BJ (cell line): ENCODE measurements around the gene KLHL2. TPM values are rescaled to one million over a fixed set of nuclear protein-coding genes. Genes with fewer than 3 reads are reported as not detected.
"Not testable (repeated sequence)": the region's sequence is repeated elsewhere in the genome, so short reads cannot be mapped to it uniquely, and the experiment has no call there.

Experiments used
- CTCF ChIA-PET: fragments of 350-600 bp; formaldehyde crosslinking; extraction: SDS; loops from one replicate; lab custom pipeline; 2021; ENCODE audit warnings: antibody characterized with exemption, inconsistent platforms; lab: Yijun Ruan, JAX
- POLR2A ChIA-PET: fragments of 300-600 bp; sonication (Branson Sonifier 250); formaldehyde crosslinking; extraction: SDS; loops from one replicate; lab custom pipeline; 2021; ENCODE audit warnings: antibody characterized with exemption; lab: Charles Lee
- DNase-seq: peaks from one replicate; pipeline ENCODE4 v3.0.0-alpha.2; 2011; ENCODE audit warnings: low read depth
- H3K27me3 ChIP-seq: 2 replicates; pipeline ENCODE4 v1.6.0; 2011; ENCODE audit warnings: low read length; ENCODE audit not compliant: control insufficient read depth, insufficient read depth
- H3K36me3 ChIP-seq: 2 replicates; pipeline ENCODE4 v1.5.1; 2011; ENCODE audit warnings: low read length; ENCODE audit not compliant: control insufficient read depth, insufficient read depth
- H3K4me3 ChIP-seq: 2 replicates; pipeline ENCODE4 v1.5.1; 2011; ENCODE audit warnings: low read depth, mild to moderate bottlenecking, control low read depth, low read length
- CTCF ChIP-seq: IDR thresholded peaks from 2 replicates; pipeline ENCODE4 v1.5.1; 2011; ENCODE audit warnings: low read depth, mild to moderate bottlenecking, control low read depth, inconsistent platforms, low read length, moderate library complexity; ENCODE audit not compliant: insufficient read depth
- polyA plus RNA-seq: library from polyadenylated mRNA; depleted of rRNA; stranded (reverse); fragments of >200 nt; gene quantifications from 2 replicates; pipeline ENCODE4 v1.2.3, GENCODE V29; 2011

Gene KLHL2
- polyA plus RNA-seq, 1 experiment = 6.8 TPM

GRCh38 chr4:165208741-165209388 lies 1.5 kb downstream of the KLHL2 start:
- Histone ChIP-seq H3K36me3 (no peaks in the 10 kb centered on the region), H3K4me3 (no peak overlapping the region), H3K27me3 (no peaks in the 10 kb centered on the region)
- no peak for TF ChIP-seq CTCF
- no peak for DNase-seq
- CTCF ChIA-PET = interaction anchor here (0.6 to 2.3 kb wide), 3 partner anchors 78 to 462 kb away, joined by 3 to 5 read pairs (median 3); no protein-coding TSS in a partner anchor
- POLR2A ChIA-PET = no interaction called here

GRCh38 chr4:165209796-165210195 lies 2.4 kb downstream of the KLHL2 start:
- no peaks in the 10 kb centered on the region for H3K36me3 ChIP-seq
- DNase-seq = no peak
- no peak overlapping the region for H3K4me3 ChIP-seq
- no peaks in the 10 kb centered on the region for H3K27me3 ChIP-seq
- CTCF ChIA-PET = interaction anchor here (0.6 to 2.3 kb wide), 2 partner anchors 79 to 461 kb away, joined by 3 to 5 read pairs; no protein-coding TSS in a partner anchor
- POLR2A ChIA-PET = no interaction called here
- TF ChIP-seq CTCF = no peak

GRCh38 chr4:165210566-165210965 lies 3.2 kb downstream of the KLHL2 start:
- ChIA-PET CTCF (interaction anchor here (2.3 kb wide), 1 partner anchor 80 kb away, joined by 5 read pairs; no protein-coding TSS in a partner anchor), POLR2A (no interaction called here)
- Histone ChIP-seq H3K4me3 (no peak overlapping the region), H3K36me3 (no peaks in the 10 kb centered on the region), H3K27me3 (no peaks in the 10 kb centered on the region)
- DNase-seq = no peak
- no peak for TF ChIP-seq CTCF

GRCh38 chr4:165212647-165213046 lies 5.3 kb downstream of the KLHL2 start:
- CTCF ChIA-PET, H3K4me3 ChIP-seq, POLR2A ChIA-PET, H3K27me3 ChIP-seq, DNase-seq, H3K36me3 ChIP-seq: not testable (repeated sequence)

GRCh38 chr4:165213404-165213803 lies 6.0 kb downstream of the KLHL2 start:
- DNase-seq, CTCF ChIA-PET, POLR2A ChIA-PET: not testable (repeated sequence)

GRCh38 chr4:165213991-165214709 lies 6.8 kb downstream of the KLHL2 start:
- H3K36me3 ChIP-seq, POLR2A ChIA-PET, CTCF ChIA-PET, DNase-seq, H3K27me3 ChIP-seq, H3K4me3 ChIP-seq: not testable (repeated sequence)

More at GRCh38 chr4:165213404-165213803, 6.0 kb downstream of the KLHL2 start:
- not testable (repeated sequence) for H3K4me3 ChIP-seq, H3K27me3 ChIP-seq, H3K36me3 ChIP-seq

- H3K36me3 ChIP-seq, H3K27me3 ChIP-seq, POLR2A ChIA-PET, DNase-seq, H3K4me3 ChIP-seq, CTCF ChIA-PET: not testable (repeated sequence)
Measured at GRCh38 chr4:165215034-165215751, 7.8 kb downstream of the KLHL2 start.

- DNase-seq, POLR2A ChIA-PET, H3K4me3 ChIP-seq, H3K36me3 ChIP-seq, H3K27me3 ChIP-seq, CTCF ChIA-PET: not testable (repeated sequence)
Measured at GRCh38 chr4:165215761-165216487, 8.6 kb downstream of the KLHL2 start.
